IgD-negative memory B cell (primary cell): ENCODE data around the gene NID1. TPM values are rescaled to one million over a fixed set of nuclear protein-coding genes. Genes with fewer than 3 reads are reported as not detected.
"Not testable (repeated sequence)": the region's sequence is repeated elsewhere in the genome, so short reads cannot be mapped to it uniquely, and the experiment has no call there.

Experiments
- H3K27ac Mint-ChIP-seq, 3 donors: one replicate each; pipeline ENCODE4 v1.8.0; 2020 to 2022; ENCODE audit warnings: mild to moderate bottlenecking in 3 of 3, mixed read lengths in 3 of 3, moderate library complexity in 1 of 3
- H3K27me3 Mint-ChIP-seq: one replicate; pipeline ENCODE4 v1.8.0; 2021; ENCODE audit warnings: mixed read lengths
- H3K36me3 Mint-ChIP-seq: one replicate; pipeline ENCODE4 v1.8.0; 2020; ENCODE audit warnings: mild to moderate bottlenecking, mixed read lengths
- H3K4me1 Mint-ChIP-seq, 3 donors: one replicate each; pipeline ENCODE4 v1.8.0; 2020 to 2022; ENCODE audit warnings: mixed read lengths in 3 of 3, mild to moderate bottlenecking in 1 of 3
- H3K4me3 Mint-ChIP-seq, 4 donors: one replicate each; pipeline ENCODE4 v1.8.0; 2020 to 2022; ENCODE audit warnings: mild to moderate bottlenecking in 4 of 4, mixed read lengths in 4 of 4, moderate library complexity in 3 of 4
- H3K9me3 Mint-ChIP-seq, 3 donors: one replicate each; pipeline ENCODE4 v1.8.0; 2020 to 2021; ENCODE audit warnings: mixed read lengths in 3 of 3, mild to moderate bottlenecking in 1 of 3
- polyA plus RNA-seq: library from polyadenylated mRNA; unstranded; fragments of 300-500 nt; fragmentation: Illumina TruSeq; gene quantifications from one replicate; pipeline ENCODE4 v1.2.3, GENCODE V29; 2021

NID1 gene
- polyA plus RNA-seq, 1 donor from 2014 or later: not detected

- H3K9me3 Mint-ChIP-seq: peaks cover 0 to 5% (median 2%) of the 10 kb centered on the region in 3 donors
- peaks cover 2% of the 10 kb centered on the region for H3K27me3 Mint-ChIP-seq
- no peaks in the 10 kb centered on the region for H3K36me3 Mint-ChIP-seq
- H3K4me3 Mint-ChIP-seq: peak overlapping the region; percentile 69 to 94 (median 82)
- H3K27ac Mint-ChIP-seq: peak overlapping the region; percentile 80 to 95 (median 90)
- peaks cover 17 to 19% (median 18%) of the 10 kb centered on the region in 3 donors for H3K4me1 Mint-ChIP-seq
Observed at GRCh38 chr1:235971571-235972310, 93.1 kb downstream of the NID1 start.

- Mint-ChIP-seq H3K36me3 (no peaks in the 10 kb centered on the region), H3K27me3 (peaks cover 2% of the 10 kb centered on the region), H3K27ac (peak overlapping the region; percentile 80 to 95 (median 90)), H3K9me3 (peaks cover 0 to 12% (median 2%) of the 10 kb centered on the region in 3 donors), H3K4me3 (no peak overlapping the region), H3K4me1 (peaks cover 16 to 23% (median 20%) of the 10 kb centered on the region in 3 donors)
Observed at GRCh38 chr1:235971020-235971419, 93.9 kb downstream of the NID1 start.

- Mint-ChIP-seq H3K27ac (peak overlapping the region in 1 of 3 donors; percentile 39), H3K4me1 (peaks cover 19 to 35% (median 28%) of the 10 kb centered on the region in 3 donors), H3K9me3 (peaks cover 0 to 12% (median 5%) of the 10 kb centered on the region in 3 donors), H3K27me3 (peaks cover 2% of the 10 kb centered on the region), H3K36me3 (no peaks in the 10 kb centered on the region), H3K4me3 (no peak overlapping the region)
Observed at GRCh38 chr1:235968831-235969230, 96.1 kb downstream of the NID1 start.

- H3K9me3 Mint-ChIP-seq: peaks cover 0 to 12% (median 5%) of the 10 kb centered on the region in 3 donors
- H3K4me3 Mint-ChIP-seq, H3K36me3 Mint-ChIP-seq, H3K27me3 Mint-ChIP-seq: not testable (repeated sequence)
- peaks cover 4 to 21% (median 14%) of the 10 kb centered on the region in 3 donors for H3K4me1 Mint-ChIP-seq
- H3K27ac Mint-ChIP-seq: peak overlapping the region in 1 of 3 donors; percentile 61
Observed at GRCh38 chr1:235966134-235966533, 98.8 kb downstream of the NID1 start.

GRCh38 chr1:235960809-235961208 lies 104.1 kb downstream of the NID1 start:
- Mint-ChIP-seq H3K4me1 (peaks cover 9 to 13% (median 11%) of the 10 kb centered on the region in 3 donors), H3K27me3 (no peaks in the 10 kb centered on the region), H3K9me3 (peaks cover 0 to 2% (median 0%) of the 10 kb centered on the region in 3 donors), H3K4me3 (no peak overlapping the region), H3K36me3 (no peaks in the 10 kb centered on the region), H3K27ac (no peak overlapping the region)

- Mint-ChIP-seq H3K9me3 (no peaks in the 10 kb centered on the region), H3K27ac (no peak overlapping the region), H3K4me3 (no peak overlapping the region), H3K4me1 (peaks cover 19 to 32% (median 32%) of the 10 kb centered on the region in 3 donors), H3K36me3 (no peaks in the 10 kb centered on the region), H3K27me3 (no peaks in the 10 kb centered on the region)
Observed at GRCh38 chr1:235958021-235958420, 106.9 kb downstream of the NID1 start.

- Mint-ChIP-seq H3K27me3 (no peaks in the 10 kb centered on the region), H3K4me1 (peaks cover 27 to 47% (median 43%) of the 10 kb centered on the region in 3 donors), H3K4me3 (peak overlapping the region in 2 of 4 donors; percentile 16 to 70), H3K36me3 (peaks cover 4% of the 10 kb centered on the region), H3K9me3 (no peaks in the 10 kb centered on the region), H3K27ac (peak overlapping the region; percentile 25 to 82 (median 75))
Observed at GRCh38 chr1:235955777-235956176, 109.1 kb downstream of the NID1 start.

- Mint-ChIP-seq H3K4me3 (peak overlapping the region; percentile 24 to 86 (median 66)), H3K27me3 (no peaks in the 10 kb centered on the region), H3K9me3 (no peaks in the 10 kb centered on the region), H3K36me3 (peaks cover 4% of the 10 kb centered on the region), H3K27ac (peak overlapping the region; percentile 68 to 91 (median 73)), H3K4me1 (peaks cover 27 to 47% (median 45%) of the 10 kb centered on the region in 3 donors)
Observed at GRCh38 chr1:235954306-235955283, 110.3 kb downstream of the NID1 start.

GRCh38 chr1:235953801-235954200 lies 111.1 kb downstream of the NID1 start:
- Mint-ChIP-seq H3K9me3 (no peaks in the 10 kb centered on the region), H3K36me3 (peaks cover 4% of the 10 kb centered on the region), H3K4me3 (peak overlapping the region; percentile 24 to 86 (median 66)), H3K27me3 (no peaks in the 10 kb centered on the region), H3K27ac (peak overlapping the region; percentile 68 to 91 (median 73)), H3K4me1 (peaks cover 30 to 51% (median 48%) of the 10 kb centered on the region in 3 donors)

- Mint-ChIP-seq H3K27me3 (no peaks in the 10 kb centered on the region), H3K9me3 (no peaks in the 10 kb centered on the region), H3K36me3 (peaks cover 4% of the 10 kb centered on the region), H3K4me3 (peak overlapping the region in 3 of 4 donors; percentile 34 to 75 (median 52)), H3K4me1 (peaks cover 37 to 58% (median 56%) of the 10 kb centered on the region in 3 donors), H3K27ac (peak overlapping the region; percentile 68 to 91 (median 73))
Observed at GRCh38 chr1:235952950-235953615, 111.8 kb downstream of the NID1 start.

GRCh38 chr1:235951661-235952060 lies 113.2 kb downstream of the NID1 start:
- no peak overlapping the region for H3K4me3 Mint-ChIP-seq
- peaks cover 42 to 66% (median 64%) of the 10 kb centered on the region in 3 donors for H3K4me1 Mint-ChIP-seq
- no peaks in the 10 kb centered on the region for H3K27me3 Mint-ChIP-seq
- H3K36me3 Mint-ChIP-seq: peaks cover 4% of the 10 kb centered on the region
- no peak overlapping the region for H3K27ac Mint-ChIP-seq
- no peaks in the 10 kb centered on the region for H3K9me3 Mint-ChIP-seq

GRCh38 chr1:235950318-235950717 lies 114.6 kb downstream of the NID1 start:
- Mint-ChIP-seq H3K27me3 (no peaks in the 10 kb centered on the region), H3K36me3 (peaks cover 4% of the 10 kb centered on the region), H3K27ac (no peak overlapping the region), H3K4me3 (no peak overlapping the region), H3K4me1 (peaks cover 54 to 71% (median 66%) of the 10 kb centered on the region in 3 donors), H3K9me3 (no peaks in the 10 kb centered on the region)

GRCh38 chr1:235948774-235949427 lies 116.0 kb downstream of the NID1 start:
- H3K4me1 Mint-ChIP-seq: peaks cover 44 to 60% (median 55%) of the 10 kb centered on the region in 3 donors
- H3K27ac Mint-ChIP-seq: peak overlapping the region in 1 of 3 donors; percentile 6
- peaks cover 4% of the 10 kb centered on the region for H3K36me3 Mint-ChIP-seq
- H3K27me3 Mint-ChIP-seq: no peaks in the 10 kb centered on the region
- H3K4me3 Mint-ChIP-seq: no peak overlapping the region
- no peaks in the 10 kb centered on the region for H3K9me3 Mint-ChIP-seq

- Mint-ChIP-seq H3K36me3 (peaks cover 4% of the 10 kb centered on the region), H3K27ac (peak overlapping the region in 2 of 3 donors; percentile 5 to 78), H3K4me1 (peaks cover 37 to 56% (median 51%) of the 10 kb centered on the region in 3 donors), H3K9me3 (no peaks in the 10 kb centered on the region), H3K27me3 (no peaks in the 10 kb centered on the region), H3K4me3 (peak overlapping the region in 3 of 4 donors; percentile 36 to 67 (median 52))
Observed at GRCh38 chr1:235947989-235948388, 116.9 kb downstream of the NID1 start.
